Fibroblast of the aortic adventitia (primary cell): ENCODE measurements around the gene ZFAND2A. TPM values are rescaled to one million over a fixed set of nuclear protein-coding genes. Genes with fewer than 3 reads are reported as not detected.
"Not testable (repeated sequence)": the region's sequence is repeated elsewhere in the genome, so short reads cannot be mapped to it uniquely, and the experiment has no call there.

Source experiments
- DNase-seq: peaks from one replicate; pipeline ENCODE4 v3.0.0-alpha.2; 2010; ENCODE audit warnings: low read depth
- H3K4me3 ChIP-seq: 2 replicates; pipeline ENCODE4 v1.5.1; 2011; ENCODE audit warnings: low read depth, mild to moderate bottlenecking, control low read depth, low read length, moderate library complexity
- total RNA-seq: library from RNA; depleted of rRNA; stranded (reverse); fragments of >200 nt; gene quantifications from 2 replicates; pipeline ENCODE4 v1.2.3, GENCODE V29; 2012; ENCODE audit warnings: low replicate concordance
- TF ChIP-seq, protein P1 (sequence below): IDR thresholded peaks from 2 replicates; pipeline ENCODE4 v1.5.1; 2011; ENCODE audit warnings: mild to moderate bottlenecking, low read length, control low read depth, inconsistent platforms; ENCODE audit not compliant: insufficient read depth

The ZFAND2A gene
- total RNA-seq, 1 donor, result 14.6 TPM

DNA sequence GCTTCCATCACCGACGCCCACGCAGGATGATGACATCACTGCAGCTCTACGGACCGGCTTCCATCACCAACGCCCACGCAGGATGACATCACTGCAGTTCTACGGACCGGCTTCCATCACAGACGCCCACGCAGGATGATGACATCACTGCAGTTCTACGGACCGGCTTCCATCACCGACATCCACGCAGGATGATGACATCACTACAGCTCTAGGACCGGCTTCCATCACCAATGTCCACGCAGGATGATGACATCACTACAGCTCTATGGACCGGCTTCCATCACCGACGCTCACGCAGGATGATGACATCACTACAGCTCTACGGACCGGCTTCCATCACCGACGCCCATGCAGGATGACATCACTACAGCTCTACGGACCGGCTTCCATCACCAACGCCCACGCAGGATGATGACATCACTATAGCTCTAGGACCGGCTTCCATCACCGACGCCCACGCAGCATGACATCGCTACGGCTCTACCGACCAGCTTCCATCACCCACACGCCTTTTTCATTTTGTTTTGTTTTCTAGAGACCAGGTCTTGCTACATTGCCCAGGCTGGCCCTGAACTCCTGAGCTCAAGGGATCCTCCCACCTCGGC lies 42.6 kb downstream of the ZFAND2A start:
- TF ChIP-seq, protein P1, sequence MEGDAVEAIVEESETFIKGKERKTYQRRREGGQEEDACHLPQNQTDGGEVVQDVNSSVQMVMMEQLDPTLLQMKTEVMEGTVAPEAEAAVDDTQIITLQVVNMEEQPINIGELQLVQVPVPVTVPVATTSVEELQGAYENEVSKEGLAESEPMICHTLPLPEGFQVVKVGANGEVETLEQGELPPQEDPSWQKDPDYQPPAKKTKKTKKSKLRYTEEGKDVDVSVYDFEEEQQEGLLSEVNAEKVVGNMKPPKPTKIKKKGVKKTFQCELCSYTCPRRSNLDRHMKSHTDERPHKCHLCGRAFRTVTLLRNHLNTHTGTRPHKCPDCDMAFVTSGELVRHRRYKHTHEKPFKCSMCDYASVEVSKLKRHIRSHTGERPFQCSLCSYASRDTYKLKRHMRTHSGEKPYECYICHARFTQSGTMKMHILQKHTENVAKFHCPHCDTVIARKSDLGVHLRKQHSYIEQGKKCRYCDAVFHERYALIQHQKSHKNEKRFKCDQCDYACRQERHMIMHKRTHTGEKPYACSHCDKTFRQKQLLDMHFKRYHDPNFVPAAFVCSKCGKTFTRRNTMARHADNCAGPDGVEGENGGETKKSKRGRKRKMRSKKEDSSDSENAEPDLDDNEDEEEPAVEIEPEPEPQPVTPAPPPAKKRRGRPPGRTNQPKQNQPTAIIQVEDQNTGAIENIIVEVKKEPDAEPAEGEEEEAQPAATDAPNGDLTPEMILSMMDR, result no peak
- no peak overlapping the region for H3K4me3 ChIP-seq
- no peak for DNase-seq

DNA sequence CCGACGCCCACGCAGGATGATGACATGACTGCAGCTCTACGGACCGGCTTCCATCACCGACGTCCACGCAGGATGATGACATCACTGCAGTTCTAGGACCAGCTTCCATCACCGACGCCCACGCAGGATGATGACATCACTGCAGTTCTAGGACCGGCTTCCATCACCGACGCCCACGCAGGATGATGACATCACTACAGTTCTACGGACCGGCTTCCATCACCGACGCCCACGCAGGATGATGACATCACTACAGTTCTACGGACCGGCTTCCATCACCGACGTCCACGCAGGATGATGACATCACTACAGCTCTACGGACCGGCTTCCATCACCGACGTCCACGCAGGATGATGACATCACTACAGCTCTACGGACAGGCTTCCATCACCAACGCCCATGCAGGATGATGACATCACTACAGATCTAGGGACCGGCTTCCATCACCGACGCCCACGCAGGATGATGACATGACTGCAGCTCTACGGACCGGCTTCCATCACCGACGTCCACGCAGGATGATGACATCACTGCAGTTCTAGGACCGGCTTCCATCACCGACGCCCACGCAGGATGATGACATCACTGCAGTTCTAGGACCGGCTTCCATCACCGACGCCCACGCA lies 43.5 kb downstream of the ZFAND2A start:
- not testable (repeated sequence) for DNase-seq, H3K4me3 ChIP-seq

DNA sequence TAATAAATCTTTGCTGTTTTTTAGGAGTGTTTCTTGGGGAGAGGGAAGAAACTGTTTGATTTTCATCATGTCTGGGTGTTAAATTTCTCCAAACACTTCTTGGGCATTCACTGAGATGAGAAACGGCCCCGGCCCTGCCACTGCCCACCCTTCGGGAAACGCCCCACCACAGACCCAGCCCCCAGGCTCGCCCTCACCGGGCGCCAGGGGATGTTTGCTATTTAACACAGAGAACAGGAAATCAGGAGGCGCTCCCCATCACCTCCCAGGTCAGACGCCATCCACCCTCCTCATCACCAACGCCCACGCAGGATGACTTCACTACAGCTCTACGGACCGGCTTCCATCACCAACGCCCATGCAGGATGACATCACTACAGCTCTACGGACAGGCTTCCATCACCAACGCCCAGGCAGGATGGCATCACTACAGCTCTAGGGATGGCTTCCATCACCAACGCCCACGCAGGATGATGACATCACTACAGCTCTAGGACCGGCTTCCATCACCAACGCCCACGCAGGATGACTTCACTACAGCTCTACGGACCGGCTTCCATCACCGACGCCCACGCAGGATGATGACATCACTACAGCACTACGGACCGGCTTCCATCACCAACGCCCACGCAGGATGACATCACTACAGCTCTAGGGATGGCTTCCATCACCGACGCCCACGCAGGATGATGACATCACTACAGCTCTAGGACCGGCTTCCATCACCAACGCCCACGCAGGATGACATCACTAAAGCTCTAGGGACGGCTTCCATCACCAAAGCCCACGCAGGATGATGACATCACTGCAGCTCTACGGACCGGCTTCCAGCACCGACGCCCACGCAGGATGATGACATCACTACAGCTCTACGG lies 44.6 kb downstream of the ZFAND2A start:
- H3K4me3 ChIP-seq, DNase-seq: not testable (repeated sequence)

DNA sequence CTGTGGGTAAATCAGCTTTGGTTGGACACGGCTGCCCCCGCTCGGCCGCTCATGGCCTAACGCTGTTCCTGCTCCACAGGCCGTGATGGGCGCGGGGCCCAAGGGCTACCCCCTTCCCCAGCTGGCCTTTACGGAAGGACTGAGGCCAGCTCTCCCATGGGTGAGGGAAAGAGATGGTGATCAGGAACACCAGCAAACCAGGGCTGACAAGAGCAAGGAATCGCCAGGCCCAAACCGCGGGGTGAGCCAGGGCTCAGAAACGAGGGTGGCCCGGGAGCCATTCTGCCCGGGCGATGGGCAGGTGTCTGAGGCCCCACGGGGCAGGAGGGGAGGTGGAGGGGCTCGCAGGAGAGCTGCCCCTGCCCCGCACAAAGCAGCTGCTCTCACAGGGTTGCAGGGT lies 45.5 kb downstream of the ZFAND2A start:
- no peak overlapping the region for H3K4me3 ChIP-seq
- TF ChIP-seq, protein P1, result no peak
- DNase-seq, result no peak

DNA sequence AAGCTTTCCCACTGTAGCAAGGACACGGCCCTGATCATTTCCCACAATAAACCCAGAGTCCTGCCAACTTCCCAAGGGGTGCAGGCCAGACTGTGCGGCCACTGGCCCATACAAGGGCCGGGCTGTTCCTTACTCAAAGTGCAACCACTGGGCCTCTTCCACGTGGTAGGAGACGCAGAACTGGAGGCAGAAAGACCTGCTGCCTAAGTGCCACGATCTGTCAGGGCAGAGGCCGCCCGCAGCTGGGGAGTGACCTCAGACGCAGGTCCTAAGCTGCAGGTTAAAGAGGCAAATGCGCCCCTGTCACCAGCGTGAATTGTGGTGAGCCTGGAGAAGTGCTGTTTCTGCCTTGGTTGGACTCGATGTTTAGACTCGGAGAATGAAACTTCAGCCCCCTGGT lies 45.9 kb downstream of the ZFAND2A start:
- TF ChIP-seq, protein P1, result no peak
- DNase-seq, result no peak
- H3K4me3 ChIP-seq, result no peak overlapping the region

DNA sequence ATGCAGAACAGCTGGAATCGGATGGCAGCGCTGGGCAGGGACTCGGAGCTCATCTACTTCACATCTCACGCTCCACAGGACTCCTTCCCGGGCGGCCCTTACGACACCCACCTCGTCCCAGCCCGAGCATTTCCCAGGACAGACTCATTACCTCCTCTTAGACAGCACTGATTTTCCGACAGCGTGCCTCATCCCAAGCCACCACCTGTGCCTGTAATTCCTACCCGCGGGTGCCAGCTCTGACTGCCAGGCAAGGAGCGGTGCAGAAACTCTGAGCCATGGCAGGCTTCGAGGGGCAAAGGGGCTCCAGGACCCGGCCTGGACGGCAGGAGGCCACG lies 46.5 kb downstream of the ZFAND2A start:
- DNase-seq, result no peak
- no peak overlapping the region for H3K4me3 ChIP-seq
- TF ChIP-seq, protein P1, result no peak

DNA sequence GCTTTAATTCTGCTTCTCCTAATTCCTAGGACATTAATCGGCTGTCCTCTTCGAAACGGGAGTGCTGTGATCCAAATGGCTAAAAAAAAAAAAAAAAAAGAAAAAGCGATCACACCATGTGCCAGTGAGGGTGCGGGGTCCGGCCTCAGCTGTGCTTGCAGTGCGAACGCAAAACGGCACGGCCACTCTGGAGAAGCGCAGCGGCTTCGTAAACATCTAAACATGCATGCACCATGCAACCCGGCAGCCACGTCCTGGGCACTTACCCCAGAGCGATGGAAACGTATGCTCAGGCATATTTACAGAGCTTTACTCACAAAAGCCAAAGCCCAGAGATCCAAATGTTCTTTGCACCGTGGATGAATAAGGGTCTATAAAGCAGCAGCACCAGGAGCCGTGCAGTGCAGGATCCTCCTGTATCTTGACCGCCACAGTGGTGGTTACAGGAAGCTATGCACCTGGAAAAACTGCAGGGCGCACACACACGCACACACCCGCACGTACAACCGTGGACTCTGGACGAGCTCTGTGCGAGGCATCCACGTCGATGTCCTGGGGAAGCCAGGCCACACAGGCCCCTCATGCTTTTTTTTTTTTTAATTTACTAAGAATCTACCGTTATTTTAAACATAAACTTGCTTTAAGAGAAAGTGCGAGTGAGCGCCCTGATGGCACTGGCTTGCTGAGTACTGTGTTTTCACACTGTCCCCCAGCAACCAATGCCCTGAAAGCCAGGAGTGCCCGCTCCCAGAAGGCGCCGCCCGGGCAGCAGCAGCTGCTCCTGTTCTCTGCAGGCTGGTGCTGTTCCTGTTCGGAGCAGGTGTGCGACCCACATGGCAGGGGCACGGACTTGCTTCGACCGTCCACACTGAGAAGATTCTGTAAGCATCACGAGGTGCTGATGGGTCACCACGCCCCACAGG lies 47.1 kb downstream of the ZFAND2A start:
- no peak overlapping the region for H3K4me3 ChIP-seq
- TF ChIP-seq, protein P1, result no peak
- DNase-seq, result no peak
